GM10847 (cell line): ENCODE measurements around the gene CFAP100.

Experiments
- POLR2A ChIP-seq: IDR thresholded peaks from 2 replicates; pipeline ENCODE4 v1.6.1; 2011; ENCODE audit not compliant: insufficient read length; ENCODE audit errors: extremely low read depth

Gene CFAP100

GRCh38 chr3:126353694-126354321 is 40.9 kb upstream of the CFAP100 start:
- TF ChIP-seq POLR2A, result no peak

- no peak for TF ChIP-seq POLR2A
Measured at GRCh38 chr3:126354776-126355175, 39.9 kb upstream of the CFAP100 start.

GRCh38 chr3:126355251-126355650 is 39.5 kb upstream of the CFAP100 start:
- TF ChIP-seq POLR2A, result no peak

GRCh38 chr3:126355777-126356372 is 38.8 kb upstream of the CFAP100 start:
- TF ChIP-seq POLR2A, result no peak

GRCh38 chr3:126356373-126357264 is 38.1 kb upstream of the CFAP100 start:
- TF ChIP-seq POLR2A, result no peak

GRCh38 chr3:126357295-126358037 is 37.2 kb upstream of the CFAP100 start, which contains the start of gene KLF15:
Gene KLF15 (minus strand): TSS chr3:126357408. CDS start chr3:126352922, 4,486 bp downstream.
- TF ChIP-seq POLR2A, result no peak

- no peak for TF ChIP-seq POLR2A
Measured at GRCh38 chr3:126358038-126358815, 36.5 kb upstream of the CFAP100 start.

- no peak for TF ChIP-seq POLR2A
Measured at GRCh38 chr3:126358816-126359181, 35.9 kb upstream of the CFAP100 start.

- no peak for TF ChIP-seq POLR2A
Measured at GRCh38 chr3:126360046-126360713, 34.5 kb upstream of the CFAP100 start.

GRCh38 chr3:126360714-126361060 is 34.0 kb upstream of the CFAP100 start:
- no peak for TF ChIP-seq POLR2A

GRCh38 chr3:126361211-126361610 is 33.5 kb upstream of the CFAP100 start:
- no peak for TF ChIP-seq POLR2A

GRCh38 chr3:126364130-126364695 is 30.5 kb upstream of the CFAP100 start:
- no peak for TF ChIP-seq POLR2A

GRCh38 chr3:126364731-126365301 is 29.9 kb upstream of the CFAP100 start:
- no peak for TF ChIP-seq POLR2A
